GM18526 (cell line): Measurements from ENCODE around the gene DCUN1D3.

ENCODE experiments used
- POLR2A ChIP-seq: IDR thresholded peaks from 3 replicates; pipeline ENCODE4 v1.6.1; 2011; ENCODE audit not compliant: insufficient read length; ENCODE audit errors: extremely low read depth

DCUN1D3 gene

DNA sequence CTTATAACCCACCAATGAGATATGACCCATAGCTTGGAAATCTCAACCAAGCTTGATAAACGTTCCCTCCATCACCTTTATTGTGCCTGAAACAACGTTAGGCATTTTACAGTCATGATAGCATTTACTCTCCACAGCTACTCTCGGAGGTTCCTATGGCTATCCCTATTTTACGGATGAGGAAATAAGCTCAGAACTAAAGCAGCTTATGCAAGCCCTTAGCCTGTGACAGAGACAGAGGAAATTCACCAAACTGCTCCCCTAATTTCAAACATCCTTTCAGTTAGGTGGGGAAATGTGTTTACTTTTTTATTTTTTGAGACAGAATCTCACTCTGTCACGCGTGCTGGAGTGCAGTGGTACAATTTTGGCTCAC lies 18.7 kb downstream of the DCUN1D3 start:
- no peak for TF ChIP-seq POLR2A

DNA sequence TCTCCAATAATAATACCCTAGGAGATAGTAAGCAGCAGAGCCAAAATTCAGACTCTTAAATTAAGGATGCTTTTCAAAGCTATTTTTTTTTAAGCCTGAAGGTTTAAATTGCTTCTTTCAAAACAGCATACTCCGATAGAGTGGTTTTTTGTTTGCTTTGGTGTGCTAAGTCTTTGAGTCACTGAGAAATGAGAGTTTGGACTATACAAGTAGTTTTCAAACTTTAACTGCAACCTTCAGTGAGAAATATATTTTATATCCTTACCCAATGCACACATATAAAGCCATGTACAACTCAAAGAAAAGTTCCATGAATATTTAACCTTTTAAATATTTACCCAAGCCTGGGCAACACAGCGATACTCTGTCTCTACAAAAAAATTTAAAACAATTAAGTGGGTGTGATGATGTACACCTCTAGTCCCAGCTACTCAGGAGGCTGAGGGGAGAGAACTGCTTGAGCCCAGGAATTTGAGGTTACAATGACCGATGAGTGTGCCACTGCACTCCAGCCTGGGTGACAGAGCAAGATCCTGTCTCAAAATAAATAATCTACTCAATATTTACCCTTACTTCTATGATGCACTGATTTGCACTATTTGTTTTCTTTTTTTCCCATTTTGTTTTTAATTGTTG lies 19.2 kb downstream of the DCUN1D3 start:
- no peak for TF ChIP-seq POLR2A

DNA sequence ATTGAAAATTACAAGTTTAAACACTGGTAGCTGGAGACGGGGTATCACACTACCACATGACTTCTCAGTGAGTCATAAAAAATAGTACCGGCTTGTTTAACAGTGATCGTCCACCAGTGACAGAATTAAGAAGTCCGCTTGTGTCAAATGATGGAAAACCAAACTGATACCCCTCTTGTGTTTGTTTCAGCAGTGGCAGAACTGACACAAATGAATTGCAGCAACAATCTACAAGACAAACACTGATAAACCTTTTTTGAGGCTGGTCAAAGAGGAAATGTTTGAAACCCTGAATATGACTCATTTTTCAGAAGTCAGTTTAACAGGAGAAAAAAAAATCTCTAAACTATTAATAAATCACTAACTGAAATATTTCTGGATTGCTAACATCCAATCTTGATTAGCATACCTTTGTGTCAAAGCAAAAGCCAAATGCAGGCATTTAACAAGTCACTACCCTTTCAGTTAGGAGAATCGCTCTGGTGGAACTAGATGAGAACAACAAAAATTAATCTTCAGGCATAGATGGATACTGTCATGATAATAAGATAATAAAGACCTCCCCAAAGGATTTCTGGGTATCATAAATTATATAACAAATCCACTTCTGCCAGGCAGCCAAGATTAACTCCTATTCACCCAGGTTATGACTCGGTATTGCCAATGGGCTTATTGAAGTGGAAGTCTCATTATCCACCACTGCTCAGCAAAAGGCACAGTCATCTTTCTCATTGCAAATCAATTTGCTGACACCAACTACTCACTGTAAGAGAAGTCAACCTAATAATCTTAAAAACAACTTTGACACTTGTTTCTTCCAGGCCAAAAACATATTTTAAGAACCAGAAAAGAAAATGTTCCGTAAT lies 20.8 kb downstream of the DCUN1D3 start:
- TF ChIP-seq POLR2A = no peak

DNA sequence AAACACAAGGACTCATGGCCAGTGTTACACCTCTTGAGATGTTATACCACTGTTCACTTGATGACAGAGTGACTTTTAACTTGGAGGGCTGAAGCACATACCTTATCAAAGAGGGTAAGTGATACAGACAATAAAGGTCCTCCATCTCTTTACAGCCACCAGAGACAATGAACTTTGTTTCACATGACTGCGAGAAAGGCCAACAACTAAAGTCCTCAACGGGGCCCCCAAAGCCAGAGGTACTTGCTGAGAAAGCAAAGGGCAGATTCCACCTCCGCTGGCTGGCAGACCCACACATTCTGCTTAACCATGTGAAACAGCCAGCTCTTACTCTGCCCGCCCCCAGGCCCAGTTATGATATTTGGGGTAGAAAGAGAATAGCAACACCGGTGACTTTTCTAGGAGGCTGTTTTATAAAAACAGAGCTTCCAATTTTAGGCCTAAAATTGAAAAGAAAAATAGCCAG lies 21.4 kb downstream of the DCUN1D3 start:
- TF ChIP-seq POLR2A = no peak

DNA sequence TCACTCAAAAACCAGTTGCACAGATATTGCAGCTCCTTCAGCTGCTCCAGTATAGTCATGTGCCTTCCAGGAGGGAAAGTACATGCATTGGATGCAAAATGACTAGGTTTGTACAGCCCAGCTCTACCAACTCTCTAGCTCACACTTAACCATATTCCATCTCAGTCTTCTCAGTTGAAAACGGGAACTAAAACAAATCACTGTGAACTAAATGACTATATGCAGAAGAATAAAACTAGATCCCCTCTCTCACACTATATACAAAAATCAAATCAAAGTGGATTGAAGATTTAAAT lies 24.9 kb downstream of the DCUN1D3 start:
- TF ChIP-seq POLR2A = no peak

DNA sequence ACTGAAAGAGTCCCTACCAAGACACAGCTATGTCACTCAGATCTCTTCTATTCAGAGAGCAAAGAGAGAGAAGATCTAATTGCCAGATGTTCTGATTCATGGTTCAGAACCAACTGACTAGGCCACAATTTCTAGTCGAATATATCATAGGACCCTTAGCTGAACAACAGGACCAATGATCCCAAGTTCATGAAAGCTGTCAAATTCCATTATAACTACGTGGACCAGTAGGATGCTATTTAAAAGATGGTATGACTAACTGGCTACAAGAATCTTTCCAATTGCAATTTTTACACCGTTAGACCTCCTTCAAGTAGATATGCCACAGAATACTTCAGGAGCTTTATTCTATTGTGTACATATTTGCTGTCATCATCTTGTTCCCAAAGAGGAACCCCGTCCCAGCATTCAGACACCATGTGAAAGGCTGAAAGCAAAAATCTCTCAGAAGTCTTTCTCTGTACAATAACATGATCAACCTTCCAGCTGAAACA lies 26.0 kb downstream of the DCUN1D3 start:
- no peak for TF ChIP-seq POLR2A

DNA sequence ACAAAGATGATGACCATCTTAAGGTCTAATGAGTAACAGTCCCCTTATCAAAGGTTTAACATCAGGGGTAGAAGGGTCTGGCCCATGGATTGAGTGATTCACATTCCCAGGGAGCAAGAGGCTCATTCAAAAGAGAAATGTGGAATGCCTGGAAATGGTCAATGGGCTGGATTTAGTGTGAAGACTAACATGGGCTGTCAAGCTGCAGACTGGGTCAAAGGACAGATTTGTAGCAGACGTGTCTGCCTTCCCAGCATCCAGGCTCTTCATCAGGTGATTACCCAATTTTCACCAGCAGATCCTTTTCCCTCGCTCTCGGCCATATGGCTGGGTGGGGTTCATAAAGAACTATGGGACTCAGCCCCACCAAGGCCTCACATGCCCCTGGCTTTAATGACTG lies 26.8 kb downstream of the DCUN1D3 start:
- no peak for TF ChIP-seq POLR2A

DNA sequence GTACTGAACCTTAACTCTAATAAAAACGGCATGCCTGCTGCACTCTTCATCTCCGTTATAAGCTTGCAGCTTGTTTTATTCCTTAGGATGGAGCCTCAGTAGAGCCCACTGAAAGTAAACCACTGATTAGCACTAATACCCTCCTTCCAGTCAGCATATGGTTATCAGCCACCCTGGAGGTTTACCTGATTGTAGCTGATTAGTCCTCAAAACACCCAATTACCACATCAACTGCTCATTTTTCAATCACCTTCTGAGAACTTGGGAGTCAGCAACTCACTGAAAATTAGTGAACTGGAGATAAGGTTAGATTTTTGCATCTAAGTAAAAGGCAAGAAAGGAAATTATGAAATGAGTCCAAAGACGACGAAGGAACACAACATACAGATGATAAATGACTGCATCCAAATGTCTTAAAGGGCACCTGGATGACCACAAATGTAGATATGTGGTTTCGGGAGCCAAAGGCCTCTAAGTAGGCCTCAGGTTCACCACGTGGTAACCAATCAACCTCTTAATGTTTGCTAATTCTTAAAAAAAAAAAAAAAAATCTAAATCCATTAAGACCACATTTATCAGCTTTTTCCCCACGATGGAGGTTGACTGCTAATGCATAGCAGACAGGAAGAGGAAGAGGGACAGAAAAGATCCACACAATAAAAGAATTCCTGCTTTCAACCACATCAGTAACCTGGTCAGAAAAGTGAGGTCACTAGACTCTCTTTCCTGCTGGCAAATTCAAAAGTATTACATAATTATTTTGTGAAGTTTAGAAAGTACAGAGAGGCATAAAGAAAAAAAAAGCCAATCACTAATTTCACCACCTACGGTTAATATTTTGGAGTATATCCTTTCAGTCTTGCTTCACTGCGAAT lies 28.0 kb downstream of the DCUN1D3 start:
- TF ChIP-seq POLR2A = no peak

DNA sequence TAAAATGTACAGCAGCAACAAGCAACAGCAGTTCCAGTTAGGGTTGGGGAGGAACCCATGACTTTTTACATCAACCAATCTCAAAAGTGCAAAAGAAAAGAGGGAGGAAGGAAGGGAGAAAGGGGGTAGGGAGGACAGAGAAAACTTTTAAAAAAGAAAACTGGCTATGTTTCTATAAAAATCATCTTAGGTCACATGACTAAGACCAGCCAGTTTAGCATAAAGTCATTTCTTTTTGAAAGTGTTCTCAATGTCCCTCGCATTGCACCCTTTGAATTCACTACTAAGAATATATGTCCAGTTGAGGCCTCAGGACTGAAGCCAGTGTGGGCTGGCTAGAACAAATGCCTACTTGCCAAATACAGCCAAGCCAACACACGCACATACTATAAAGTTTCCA lies 28.9 kb downstream of the DCUN1D3 start:
- no peak for TF ChIP-seq POLR2A

DNA sequence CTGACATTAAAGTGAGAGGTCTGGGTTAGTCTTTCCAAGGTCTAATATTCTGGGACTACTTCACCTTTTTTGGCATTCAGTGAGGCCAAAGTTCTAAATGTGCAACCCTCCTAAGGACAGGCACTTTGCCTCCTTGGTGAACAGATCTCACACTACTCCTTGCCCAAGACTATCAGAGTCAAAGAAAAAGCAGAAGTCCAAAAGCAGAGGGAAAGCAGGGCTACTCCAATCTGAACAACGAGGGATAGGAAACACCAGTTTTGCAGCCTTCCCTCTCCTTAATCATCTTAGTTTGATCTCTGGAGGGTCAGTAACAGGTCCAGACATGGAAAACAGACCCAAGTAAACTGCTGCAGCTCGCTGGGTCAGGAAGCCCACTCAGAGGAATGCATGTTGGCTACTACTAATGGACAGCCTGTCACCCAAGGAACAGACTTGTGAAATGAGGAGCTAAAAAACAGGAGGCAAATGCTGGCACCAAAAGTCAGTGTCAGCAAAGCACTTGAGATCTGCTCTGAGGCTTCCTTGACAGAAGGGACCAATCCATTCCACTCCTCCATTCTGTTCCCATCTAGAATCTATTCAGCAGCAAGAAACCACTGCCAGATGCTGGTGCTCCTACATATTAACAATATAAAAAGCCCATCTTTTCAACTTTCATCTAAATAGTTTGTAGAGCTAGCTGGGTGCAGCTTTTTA lies 29.9 kb downstream of the DCUN1D3 start:
- no peak for TF ChIP-seq POLR2A

DNA sequence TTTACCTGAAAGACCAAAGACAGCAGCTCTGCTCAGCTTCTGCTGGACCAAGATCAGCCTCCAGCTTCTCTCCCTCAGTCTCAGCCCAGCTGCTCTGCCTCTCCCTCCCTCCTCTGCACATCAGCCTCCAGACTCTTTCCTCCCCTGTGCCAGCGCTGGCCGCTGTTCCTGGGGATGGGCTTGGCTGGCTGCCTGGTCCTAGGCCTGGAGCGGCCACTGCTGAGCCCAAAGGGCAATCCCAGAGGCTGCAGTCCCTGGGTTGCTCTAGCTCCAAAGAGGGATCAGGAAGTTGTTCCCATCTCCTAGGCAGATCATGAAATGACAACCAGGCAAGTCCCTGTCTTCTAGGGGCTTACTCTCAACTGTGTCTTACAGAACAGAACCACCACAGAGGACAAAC lies 31.3 kb downstream of the DCUN1D3 start:
- TF ChIP-seq POLR2A = no peak

DNA sequence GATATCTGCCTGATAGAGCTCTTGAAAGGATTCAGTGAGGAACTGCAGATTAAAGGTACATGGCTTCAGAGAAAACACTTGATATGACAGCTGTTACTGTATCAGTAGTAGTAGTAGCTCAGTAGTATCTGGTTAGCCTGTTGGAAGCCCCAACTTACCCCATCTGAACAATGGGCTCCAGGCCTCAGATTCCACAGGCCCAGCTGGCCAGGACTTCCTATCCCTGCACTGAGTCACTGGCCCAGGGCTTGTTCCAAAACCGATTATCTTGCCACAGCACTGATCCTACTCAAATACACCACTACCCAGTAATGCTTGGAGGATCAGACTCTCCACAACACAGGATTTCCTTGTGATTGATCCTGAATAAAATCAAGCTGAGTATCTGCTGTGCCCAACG lies 32.6 kb downstream of the DCUN1D3 start:
- no peak for TF ChIP-seq POLR2A

DNA sequence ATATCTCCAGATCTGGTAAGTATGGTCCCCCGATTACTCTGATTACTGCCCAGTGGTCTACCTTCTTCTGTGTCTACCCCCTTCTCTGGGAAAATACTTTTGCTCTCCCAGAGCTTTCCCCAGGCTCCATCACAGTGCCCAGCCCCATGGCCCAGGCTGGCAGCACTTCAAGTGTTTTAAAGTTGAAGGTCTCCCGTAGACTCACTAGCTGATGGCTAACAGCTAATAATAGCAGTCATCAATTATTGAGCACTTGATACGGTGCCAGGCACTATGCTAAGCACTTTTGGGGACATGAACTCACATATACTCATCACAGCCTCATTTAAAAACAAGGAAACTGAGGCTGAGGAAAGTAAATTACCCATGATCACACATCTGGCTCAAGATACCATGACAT lies 33.4 kb downstream of the DCUN1D3 start:
- no peak for TF ChIP-seq POLR2A

DNA sequence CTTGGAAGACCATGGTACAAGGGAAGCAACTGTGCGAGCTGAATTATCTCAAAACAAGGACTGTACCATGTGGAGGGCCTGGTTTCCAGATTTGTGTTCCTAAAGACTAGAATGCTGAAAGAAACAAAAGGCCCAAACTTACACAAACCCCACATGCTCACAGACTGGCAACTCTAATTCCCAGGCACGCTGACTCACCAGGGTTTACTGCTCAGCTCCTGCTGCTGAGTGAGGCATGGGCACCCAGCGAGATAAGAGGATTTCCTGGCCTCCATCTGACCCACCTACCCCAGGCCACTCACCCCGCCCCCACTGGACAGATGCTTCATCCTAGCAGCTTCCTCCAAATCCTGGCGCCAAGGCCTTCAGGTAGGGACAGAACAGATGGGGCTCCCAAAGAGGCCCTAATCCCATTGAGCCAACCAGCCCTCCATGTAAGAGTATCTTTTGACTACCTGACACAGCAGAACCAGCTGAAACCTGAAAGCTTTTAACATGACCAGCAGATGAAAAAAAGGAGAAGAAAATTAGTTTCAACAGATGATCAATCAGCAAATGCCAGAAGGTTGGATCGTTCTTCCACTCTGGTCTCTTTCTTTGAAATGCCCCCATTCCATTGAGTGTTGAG lies 33.9 kb downstream of the DCUN1D3 start:
- no peak for TF ChIP-seq POLR2A

DNA sequence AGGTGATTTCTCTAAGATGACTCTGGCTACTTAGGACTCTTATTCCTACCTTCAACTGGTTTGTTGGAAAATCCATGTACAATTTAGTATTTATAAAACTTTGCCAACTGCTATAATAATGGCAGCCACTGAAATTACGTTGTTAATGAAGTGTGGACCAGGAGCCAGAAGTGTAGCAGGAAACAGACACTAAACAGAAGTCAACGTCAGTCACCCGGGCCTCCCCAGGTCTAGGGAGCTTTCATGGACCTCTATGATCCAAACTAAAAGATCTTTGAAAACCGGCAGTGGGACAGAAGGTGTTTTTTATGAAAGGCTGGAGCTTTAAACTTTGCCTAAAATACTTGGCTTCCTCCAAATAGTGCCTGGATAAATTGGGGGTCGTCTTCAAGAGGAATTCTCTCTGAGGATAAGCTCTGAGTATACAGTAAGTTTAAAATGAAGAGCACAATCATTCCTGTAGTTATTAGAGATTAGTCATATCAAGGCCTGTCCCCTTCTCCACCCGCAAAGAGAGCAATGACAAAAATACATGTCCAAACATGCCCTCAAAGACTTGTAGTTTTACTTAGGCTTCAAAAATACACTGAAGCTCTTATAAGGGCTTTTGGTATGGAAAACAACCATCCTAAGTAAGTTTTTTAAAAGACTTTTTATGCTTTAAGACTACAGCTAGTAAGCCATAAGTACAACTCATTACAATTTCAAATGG lies 34.6 kb downstream of the DCUN1D3 start:
- no peak for TF ChIP-seq POLR2A
